A673 (cell line): ENCODE results near the gene HNRNPF.

Source experiments
- EZH2 ChIP-seq: fragments of 200-600 bp; sonication (generic); IDR thresholded peaks from 2 replicates; pipeline ENCODE4 v1.6.1; 2017; ENCODE audit warnings: borderline replicate concordance, low read depth, mild to moderate bottlenecking, mixed read lengths, antibody characterized with exemption, low read length; ENCODE audit not compliant: poor library complexity, severe bottlenecking
- TF ChIP-seq, protein P1 (sequence below): fragments of 300-800, 200-600 bp; sonication (generic); conservative IDR thresholded peaks from 2 replicates; pipeline ENCODE4 v1.5.1; 2017; ENCODE audit warnings: low read depth, mild to moderate bottlenecking, antibody characterized with exemption, low read length, moderate library complexity, mixed read lengths

DNA sequence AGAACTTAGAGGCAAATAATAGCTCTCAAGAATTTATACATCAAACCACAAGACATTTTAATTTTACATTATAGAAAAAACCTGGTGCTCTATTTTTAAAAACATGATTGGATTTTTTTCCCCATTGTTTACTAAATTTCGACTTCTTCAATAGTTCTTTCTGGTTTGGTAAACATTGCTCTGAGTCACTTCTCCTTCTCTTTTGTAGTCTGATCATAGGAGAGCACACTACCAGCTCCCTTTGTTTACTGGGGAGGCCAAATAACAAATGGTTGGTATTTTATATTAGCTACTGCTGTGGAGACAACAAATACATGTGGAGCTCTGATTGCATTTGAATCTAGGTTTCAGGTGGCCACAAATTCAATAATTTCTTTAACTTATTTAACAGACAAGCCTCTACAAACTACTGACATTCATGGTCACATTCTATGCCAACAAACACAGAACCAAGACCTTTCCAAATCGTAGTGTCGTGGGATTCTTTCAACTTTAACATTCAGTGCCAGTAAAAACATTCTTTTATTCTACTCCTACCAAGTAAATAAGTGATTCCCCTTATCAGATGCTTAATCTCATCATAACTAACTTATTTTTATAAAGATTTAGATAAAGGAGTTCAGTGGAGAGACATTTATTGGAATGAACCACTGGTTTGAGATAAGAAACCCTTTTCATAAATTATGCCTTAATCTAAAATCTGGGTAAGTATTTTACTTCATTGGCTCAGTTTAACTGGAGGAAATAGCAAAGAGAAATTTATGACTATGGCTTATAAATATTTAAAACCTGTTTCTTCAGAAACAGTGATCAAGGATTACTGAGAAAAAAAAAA lies 55.3 kb downstream of the HNRNPF start:
- TF ChIP-seq, protein P1, sequence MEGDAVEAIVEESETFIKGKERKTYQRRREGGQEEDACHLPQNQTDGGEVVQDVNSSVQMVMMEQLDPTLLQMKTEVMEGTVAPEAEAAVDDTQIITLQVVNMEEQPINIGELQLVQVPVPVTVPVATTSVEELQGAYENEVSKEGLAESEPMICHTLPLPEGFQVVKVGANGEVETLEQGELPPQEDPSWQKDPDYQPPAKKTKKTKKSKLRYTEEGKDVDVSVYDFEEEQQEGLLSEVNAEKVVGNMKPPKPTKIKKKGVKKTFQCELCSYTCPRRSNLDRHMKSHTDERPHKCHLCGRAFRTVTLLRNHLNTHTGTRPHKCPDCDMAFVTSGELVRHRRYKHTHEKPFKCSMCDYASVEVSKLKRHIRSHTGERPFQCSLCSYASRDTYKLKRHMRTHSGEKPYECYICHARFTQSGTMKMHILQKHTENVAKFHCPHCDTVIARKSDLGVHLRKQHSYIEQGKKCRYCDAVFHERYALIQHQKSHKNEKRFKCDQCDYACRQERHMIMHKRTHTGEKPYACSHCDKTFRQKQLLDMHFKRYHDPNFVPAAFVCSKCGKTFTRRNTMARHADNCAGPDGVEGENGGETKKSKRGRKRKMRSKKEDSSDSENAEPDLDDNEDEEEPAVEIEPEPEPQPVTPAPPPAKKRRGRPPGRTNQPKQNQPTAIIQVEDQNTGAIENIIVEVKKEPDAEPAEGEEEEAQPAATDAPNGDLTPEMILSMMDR = no peak
- TF ChIP-seq EZH2 = no peak
